Neural crest cell (in vitro differentiated cells): ENCODE data around the gene VASN. TPM values are rescaled to one million over a fixed set of nuclear protein-coding genes. Genes with fewer than 3 reads are reported as not detected.
"Not testable (repeated sequence)": the region's sequence is repeated elsewhere in the genome, so short reads cannot be mapped to it uniquely, and the experiment has no call there.

Experiments
- DNase-seq: peaks from one replicate; pipeline ENCODE4 v3.0.0; 2021; ENCODE audit warnings: low read depth, mixed read lengths, low spot score
- H3K27ac Mint-ChIP-seq: one replicate; pipeline ENCODE4 v1.8.0; 2021; ENCODE audit warnings: mild to moderate bottlenecking, mixed read lengths; ENCODE audit not compliant: unreplicated experiment
- H3K27me3 Mint-ChIP-seq: 2 replicates; pipeline ENCODE4 v1.8.0; 2021; ENCODE audit warnings: low read depth, mild to moderate bottlenecking, mixed read lengths
- H3K36me3 Mint-ChIP-seq: 2 replicates; pipeline ENCODE4 v1.8.0; 2021; ENCODE audit warnings: low read depth, mild to moderate bottlenecking, mixed read lengths
- H3K4me1 Mint-ChIP-seq: 2 replicates; pipeline ENCODE4 v1.8.0; 2021; ENCODE audit warnings: mixed read lengths
- H3K4me3 Mint-ChIP-seq: one replicate; pipeline ENCODE4 v1.8.0; 2021; ENCODE audit warnings: mild to moderate bottlenecking, mixed read lengths
- H3K9me3 Mint-ChIP-seq: 2 replicates; pipeline ENCODE4 v1.8.0; 2021; ENCODE audit warnings: mixed read lengths
- total RNA-seq: library from RNA; stranded (reverse); gene quantifications from 2 replicates; pipeline ENCODE4 v1.2.1, GENCODE V29; 2021
- TF ChIP-seq, protein P1 (sequence below): fragments of 200-600 bp; sonication (generic); conservative IDR thresholded peaks from 2 replicates; pipeline ENCODE4 v1.5.0; 2021; ENCODE audit warnings: antibody characterized with exemption, mild to moderate bottlenecking

The VASN gene
- total RNA-seq, 1 donor from 2014 or later: 1.2 TPM

GRCh38 chr16:4339455-4339854 is 32.2 kb upstream of the VASN start:
- peaks cover 6% of the 10 kb centered on the region for H3K27me3 Mint-ChIP-seq
- TF ChIP-seq, protein P1, sequence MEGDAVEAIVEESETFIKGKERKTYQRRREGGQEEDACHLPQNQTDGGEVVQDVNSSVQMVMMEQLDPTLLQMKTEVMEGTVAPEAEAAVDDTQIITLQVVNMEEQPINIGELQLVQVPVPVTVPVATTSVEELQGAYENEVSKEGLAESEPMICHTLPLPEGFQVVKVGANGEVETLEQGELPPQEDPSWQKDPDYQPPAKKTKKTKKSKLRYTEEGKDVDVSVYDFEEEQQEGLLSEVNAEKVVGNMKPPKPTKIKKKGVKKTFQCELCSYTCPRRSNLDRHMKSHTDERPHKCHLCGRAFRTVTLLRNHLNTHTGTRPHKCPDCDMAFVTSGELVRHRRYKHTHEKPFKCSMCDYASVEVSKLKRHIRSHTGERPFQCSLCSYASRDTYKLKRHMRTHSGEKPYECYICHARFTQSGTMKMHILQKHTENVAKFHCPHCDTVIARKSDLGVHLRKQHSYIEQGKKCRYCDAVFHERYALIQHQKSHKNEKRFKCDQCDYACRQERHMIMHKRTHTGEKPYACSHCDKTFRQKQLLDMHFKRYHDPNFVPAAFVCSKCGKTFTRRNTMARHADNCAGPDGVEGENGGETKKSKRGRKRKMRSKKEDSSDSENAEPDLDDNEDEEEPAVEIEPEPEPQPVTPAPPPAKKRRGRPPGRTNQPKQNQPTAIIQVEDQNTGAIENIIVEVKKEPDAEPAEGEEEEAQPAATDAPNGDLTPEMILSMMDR: no peak
- H3K27ac Mint-ChIP-seq: no peak overlapping the region

GRCh38 chr16:4339909-4340308 is 31.7 kb upstream of the VASN start:
- DNase-seq: no peak

More at GRCh38 chr16:4339455-4339854, 32.2 kb upstream of the VASN start:
- peaks cover 5% of the 10 kb centered on the region for H3K4me1 Mint-ChIP-seq
- no peak for DNase-seq
- H3K4me3 Mint-ChIP-seq: no peak overlapping the region
- no peaks in the 10 kb centered on the region for H3K9me3 Mint-ChIP-seq
- H3K36me3 Mint-ChIP-seq: peaks cover 6% of the 10 kb centered on the region

GRCh38 chr16:4340443-4340842 is 31.2 kb upstream of the VASN start:
- H3K27ac Mint-ChIP-seq: no peak overlapping the region
- no peaks in the 10 kb centered on the region for H3K9me3 Mint-ChIP-seq
- H3K27me3 Mint-ChIP-seq: peaks cover 10% of the 10 kb centered on the region
- H3K36me3 Mint-ChIP-seq: peaks cover 12% of the 10 kb centered on the region
- TF ChIP-seq, protein P1: no peak
- no peak for DNase-seq
- H3K4me1 Mint-ChIP-seq: peaks cover 10% of the 10 kb centered on the region
- H3K4me3 Mint-ChIP-seq: no peak overlapping the region

More at GRCh38 chr16:4339909-4340308, 31.7 kb upstream of the VASN start:
- Mint-ChIP-seq H3K4me1 (peaks cover 8% of the 10 kb centered on the region), H3K9me3 (no peaks in the 10 kb centered on the region), H3K36me3 (peaks cover 9% of the 10 kb centered on the region), H3K27ac (no peak overlapping the region), H3K4me3 (no peak overlapping the region), H3K27me3 (peaks cover 9% of the 10 kb centered on the region)
- TF ChIP-seq, protein P1: no peak

- Mint-ChIP-seq H3K9me3 (no peaks in the 10 kb centered on the region), H3K27me3 (peaks cover 10% of the 10 kb centered on the region), H3K4me1 (peaks cover 10% of the 10 kb centered on the region), H3K27ac (no peak overlapping the region), H3K4me3 (no peak overlapping the region), H3K36me3 (peaks cover 8% of the 10 kb centered on the region)
- no peak for DNase-seq
- TF ChIP-seq, protein P1: no peak
These were observed 30.4 kb upstream of the VASN start for GRCh38 chr16:4341250-4341649.

- H3K27ac Mint-ChIP-seq: no peak overlapping the region
- H3K4me1 Mint-ChIP-seq: peaks cover 11% of the 10 kb centered on the region
- peaks cover 8% of the 10 kb centered on the region for H3K36me3 Mint-ChIP-seq
- H3K4me3 Mint-ChIP-seq: peak overlapping the region; percentile 72
- DNase-seq: no peak
- TF ChIP-seq, protein P1: no peak
- H3K9me3 Mint-ChIP-seq: no peaks in the 10 kb centered on the region
- peaks cover 10% of the 10 kb centered on the region for H3K27me3 Mint-ChIP-seq
These were observed 28.5 kb upstream of the VASN start for GRCh38 chr16:4342866-4343744.

- H3K9me3 Mint-ChIP-seq, H3K27ac Mint-ChIP-seq, H3K36me3 Mint-ChIP-seq, DNase-seq, H3K27me3 Mint-ChIP-seq: not testable (repeated sequence)
- peaks cover 15% of the 10 kb centered on the region for H3K4me1 Mint-ChIP-seq
- H3K4me3 Mint-ChIP-seq: peak overlapping the region; percentile 83
These were observed 27.2 kb upstream of the VASN start for GRCh38 chr16:4344300-4344982.
